ENCODE measurements around the gene DPEP2NB. TPM values are rescaled to one million over a fixed set of nuclear protein-coding genes. Genes with fewer than 3 reads are reported as not detected.
"Not testable (repeated sequence)": the region's sequence is repeated elsewhere in the genome, so short reads cannot be mapped to it uniquely, and the experiment has no call there.

The DPEP2NB gene
- total RNA-seq, 2 experiments from 2014 or later = not detected

- CTCF ChIA-PET = interaction anchor here (0.6 to 2.2 kb wide), 4 partner anchors 14 to 259 kb away, joined by 3 to 6 read pairs (median 3); partner anchors contain the start of gene SLC7A6
- no peaks in the 10 kb centered on the region for H3K9me3 Mint-ChIP-seq
- no peaks in the 10 kb centered on the region for H3K27me3 Mint-ChIP-seq
- DNase-seq = peak; percentile 70
- peaks cover 27% of the 10 kb centered on the region for H3K4me1 Mint-ChIP-seq
- peak overlapping the region; percentile 92 for H3K27ac Mint-ChIP-seq
- peaks cover 3% of the 10 kb centered on the region for H3K36me3 Mint-ChIP-seq (ENCODE audit: low read depth)
- H3K4me3 Mint-ChIP-seq = no peak overlapping the region
- POLR2A ChIA-PET = no interaction called here
Measured at GRCh38 chr16:68005786-68006286, 9.9 kb downstream of the DPEP2NB start.

- no peaks in the 10 kb centered on the region for H3K9me3 Mint-ChIP-seq
- no peaks in the 10 kb centered on the region for H3K27me3 Mint-ChIP-seq
- peak overlapping the region; percentile 92 for H3K27ac Mint-ChIP-seq
- no peak for DNase-seq
- H3K36me3 Mint-ChIP-seq (ENCODE audit: low read depth) = peaks cover 3% of the 10 kb centered on the region
- H3K4me3 Mint-ChIP-seq = no peak overlapping the region
- POLR2A ChIA-PET = no interaction called here
- CTCF ChIA-PET = interaction anchor here (0.9 to 2.2 kb wide), 3 partner anchors 14 to 223 kb away, joined by 3 to 6 read pairs (median 3); no protein-coding TSS in a partner anchor
- H3K4me1 Mint-ChIP-seq = peaks cover 32% of the 10 kb centered on the region
Measured at GRCh38 chr16:68005211-68005610, 10.5 kb downstream of the DPEP2NB start.

DNA sequence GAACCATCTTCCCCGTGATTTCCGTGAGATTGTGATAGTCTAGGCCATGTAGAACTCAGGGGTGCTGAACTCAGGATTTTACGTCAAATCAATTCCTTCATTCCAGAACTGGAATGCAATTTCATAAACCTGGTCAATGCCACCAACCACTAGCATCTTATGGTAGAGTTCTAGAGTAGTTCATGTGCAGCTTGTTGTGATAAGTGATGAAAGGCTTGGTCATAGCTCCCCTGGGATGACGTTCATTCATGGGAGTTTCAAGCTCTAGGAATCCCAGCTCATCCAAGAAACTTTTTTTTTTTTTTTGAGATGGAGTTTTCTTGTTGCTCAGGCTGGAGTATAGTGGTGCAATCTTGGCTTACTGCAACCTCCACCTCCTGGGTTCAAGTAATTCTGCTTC, 12.7 kb downstream of the DPEP2NB start:
- CTCF ChIA-PET = interaction anchor here (0.6 to 2.3 kb wide), 8 partner anchors 9 to 483 kb away, joined by 3 to 8 read pairs (median 4); no protein-coding TSS in a partner anchor
- peaks cover 3% of the 10 kb centered on the region for H3K9me3 Mint-ChIP-seq
- DNase-seq = no peak
- H3K4me1 Mint-ChIP-seq = peaks cover 45% of the 10 kb centered on the region
- H3K27ac Mint-ChIP-seq = no peak overlapping the region
- POLR2A ChIA-PET = interaction anchor here (0.6 to 0.7 kb wide), 2 partner anchors 119 to 275 kb away, joined by 3 to 4 read pairs; no protein-coding TSS in a partner anchor
- peaks cover 13% of the 10 kb centered on the region for H3K36me3 Mint-ChIP-seq (ENCODE audit: low read depth)
- no peak overlapping the region for H3K4me3 Mint-ChIP-seq
- no peaks in the 10 kb centered on the region for H3K27me3 Mint-ChIP-seq

DNA sequence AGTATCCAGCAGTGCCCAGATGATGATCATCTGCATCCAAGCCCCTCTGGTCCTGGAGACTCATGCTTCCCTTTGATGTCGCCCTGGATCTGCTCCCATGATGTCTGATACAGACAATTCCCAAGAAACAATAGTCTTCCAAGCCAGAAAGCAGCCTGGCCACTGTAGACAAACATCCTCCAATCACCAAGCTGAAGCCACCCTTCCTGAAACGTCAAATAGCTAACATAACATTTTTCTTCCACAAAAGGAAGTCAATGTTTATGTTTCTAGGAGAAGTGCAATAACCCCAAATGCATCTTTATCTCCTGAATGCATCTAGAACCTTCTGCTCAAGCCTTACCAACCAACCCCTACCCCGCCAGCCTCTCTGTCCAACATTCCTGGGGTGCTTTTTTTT, 15.3 kb downstream of the DPEP2NB start:
- POLR2A ChIA-PET = interaction anchor here (0.6 kb wide), 1 partner anchor 1063 kb away, joined by 5 read pairs; no protein-coding TSS in a partner anchor
- Mint-ChIP-seq H3K36me3 (ENCODE audit: low read depth) (peaks cover 17% of the 10 kb centered on the region), H3K4me1 (peaks cover 43% of the 10 kb centered on the region), H3K27me3 (no peaks in the 10 kb centered on the region), H3K4me3 (peak overlapping the region; percentile 72), H3K27ac (peak overlapping the region; percentile 93), H3K9me3 (peaks cover 6% of the 10 kb centered on the region)
- CTCF ChIA-PET = interaction anchor here (0.7 to 2.9 kb wide), 4 partner anchors 8 to 40 kb away, joined by 3 to 12 read pairs (median 3); no protein-coding TSS in a partner anchor
- DNase-seq = no peak

GRCh38 chr16:67999985-68000384, 15.7 kb downstream of the DPEP2NB start:
- CTCF ChIA-PET = interaction anchor here (0.5 to 2.9 kb wide), 5 partner anchors 9 to 40 kb away, joined by 3 to 12 read pairs (median 3); no protein-coding TSS in a partner anchor

GRCh38 chr16:67998779-67999688, 16.7 kb downstream of the DPEP2NB start, which contains the start of gene DPEP2:
Gene DPEP2, minus strand, starts transcription at chr16:67999484. Its CDS starts 6,272 bp downstream, at chr16:67993212.
- Mint-ChIP-seq H3K4me1 (peaks cover 47% of the 10 kb centered on the region), H3K4me3 (peak within 1 kb of the TSS; percentile 72), H3K27ac (peak within 1 kb of the TSS; percentile 93), H3K36me3 (ENCODE audit: low read depth) (peaks cover 21% of the 10 kb centered on the region)
- peak; percentile 63 for DNase-seq
- not testable (repeated sequence) for H3K27me3 Mint-ChIP-seq, H3K9me3 Mint-ChIP-seq
- POLR2A ChIA-PET = interaction anchor here (0.6 kb wide), 1 partner anchor 77 kb away, joined by 4 read pairs; no protein-coding TSS in a partner anchor
- CTCF ChIA-PET = interaction anchor here (0.6 to 2.9 kb wide), 12 partner anchors 9 to 182 kb away, joined by 3 to 12 read pairs (median 4); partner anchors contain the start of genes DDX28, DPEP2NB and DUS2

More at GRCh38 chr16:67999985-68000384, 15.7 kb downstream of the DPEP2NB start:
- DNase-seq = no peak
- no peaks in the 10 kb centered on the region for H3K27me3 Mint-ChIP-seq
- peaks cover 21% of the 10 kb centered on the region for H3K36me3 Mint-ChIP-seq (ENCODE audit: low read depth)
- H3K4me1 Mint-ChIP-seq = peaks cover 46% of the 10 kb centered on the region
- peak overlapping the region; percentile 93 for H3K27ac Mint-ChIP-seq
- peak overlapping the region; percentile 72 for H3K4me3 Mint-ChIP-seq
- POLR2A ChIA-PET = interaction anchor here (0.6 kb wide), 1 partner anchor 1063 kb away, joined by 5 read pairs; no protein-coding TSS in a partner anchor
- peaks cover 6% of the 10 kb centered on the region for H3K9me3 Mint-ChIP-seq

- H3K4me3 Mint-ChIP-seq, POLR2A ChIA-PET, H3K27me3 Mint-ChIP-seq, H3K9me3 Mint-ChIP-seq, DNase-seq: not testable (repeated sequence)
- H3K27ac Mint-ChIP-seq = peak overlapping the region; percentile 93
- H3K36me3 Mint-ChIP-seq (ENCODE audit: low read depth) = peaks cover 21% of the 10 kb centered on the region
- H3K4me1 Mint-ChIP-seq = peaks cover 54% of the 10 kb centered on the region
- CTCF ChIA-PET = interaction anchor here (0.7 to 2.9 kb wide), 10 partner anchors 12 to 57 kb away, joined by 3 to 12 read pairs (median 4); partner anchors contain the start of genes DDX28, DPEP2NB and DUS2
Measured at GRCh38 chr16:67998231-67998778, 17.4 kb downstream of the DPEP2NB start.

- POLR2A ChIA-PET = no interaction called here
- CTCF ChIA-PET = interaction anchor here (1.5 to 2.2 kb wide), 2 partner anchors 27 to 77 kb away, joined by 4 to 5 read pairs; partner anchors contain the start of genes DDX28 and DUS2
- no peak overlapping the region for H3K4me3 Mint-ChIP-seq
- peak overlapping the region; percentile 19 for H3K27ac Mint-ChIP-seq
- peaks cover 6% of the 10 kb centered on the region for H3K9me3 Mint-ChIP-seq
- no peaks in the 10 kb centered on the region for H3K27me3 Mint-ChIP-seq
- DNase-seq = no peak
- peaks cover 61% of the 10 kb centered on the region for H3K4me1 Mint-ChIP-seq
- peaks cover 21% of the 10 kb centered on the region for H3K36me3 Mint-ChIP-seq (ENCODE audit: low read depth)
Measured at GRCh38 chr16:67996666-67997065, 19.0 kb downstream of the DPEP2NB start.

- Mint-ChIP-seq H3K4me1 (peaks cover 53% of the 10 kb centered on the region), H3K9me3 (peaks cover 6% of the 10 kb centered on the region), H3K27ac (peak overlapping the region; percentile 84), H3K27me3 (no peaks in the 10 kb centered on the region), H3K36me3 (ENCODE audit: low read depth) (peaks cover 21% of the 10 kb centered on the region), H3K4me3 (no peak overlapping the region)
- DNase-seq = no peak
- ChIA-PET POLR2A (no interaction called here), CTCF (interaction anchor here (0.6 to 2.2 kb wide), 4 partner anchors 27 to 336 kb away, joined by 3 to 7 read pairs (median 6); partner anchors contain the start of genes DDX28 and DUS2)
Measured at GRCh38 chr16:67995423-67995822, 20.3 kb downstream of the DPEP2NB start.

GRCh38 chr16:67994040-67994408, 21.7 kb downstream of the DPEP2NB start:
- DNase-seq, H3K9me3 Mint-ChIP-seq, POLR2A ChIA-PET: not testable (repeated sequence)

GRCh38 chr16:67993207-67994039, 22.3 kb downstream of the DPEP2NB start:
- peak; percentile 82 for DNase-seq
- ChIA-PET POLR2A (no interaction called here), CTCF (interaction anchor here (0.7 to 1.3 kb wide), 7 partner anchors 8 to 177 kb away, joined by 3 to 7 read pairs (median 4); partner anchors contain the start of gene DPEP3)
- Mint-ChIP-seq H3K27ac (peak overlapping the region; percentile 99), H3K27me3 (no peaks in the 10 kb centered on the region), H3K36me3 (ENCODE audit: low read depth) (peaks cover 10% of the 10 kb centered on the region), H3K4me1 (peaks cover 34% of the 10 kb centered on the region), H3K4me3 (peak overlapping the region; percentile 79), H3K9me3 (peaks cover 3% of the 10 kb centered on the region)

More at GRCh38 chr16:67994040-67994408, 21.7 kb downstream of the DPEP2NB start:
- CTCF ChIA-PET = interaction anchor here (0.7 to 1.3 kb wide), 7 partner anchors 9 to 178 kb away, joined by 3 to 7 read pairs (median 4); partner anchors contain the start of gene DPEP3
- H3K27me3 Mint-ChIP-seq = not testable (repeated sequence)
- H3K4me1 Mint-ChIP-seq = peaks cover 39% of the 10 kb centered on the region
- H3K27ac Mint-ChIP-seq = peak overlapping the region; percentile 99
- peak overlapping the region; percentile 79 for H3K4me3 Mint-ChIP-seq
- H3K36me3 Mint-ChIP-seq (ENCODE audit: low read depth) = peaks cover 16% of the 10 kb centered on the region
